Measurements from ENCODE around the gene FBN2.

Gene FBN2

DNA sequence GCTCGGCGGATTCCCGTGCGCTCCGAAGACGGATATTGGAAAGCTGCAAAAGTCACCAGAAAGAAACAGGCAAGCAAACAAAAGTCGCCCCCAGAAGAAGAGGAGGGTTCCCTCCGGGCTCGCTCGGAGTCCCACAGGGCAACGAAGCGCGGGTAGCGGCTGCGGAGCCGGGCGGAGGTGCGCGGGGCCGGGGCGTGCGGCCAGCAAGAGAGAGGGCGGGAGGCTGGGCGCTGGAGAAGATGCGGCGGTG is at the start of gene FBN2:
TSS of gene FBN2 (minus strand) at position 246 of the 250 bp plus-strand sequence. CDS start 642 bp downstream, outside the sequence.
- Mint-ChIP-seq H3K4me3 (no peak within 1 kb of the TSS), H3K36me3 (ENCODE audit: low read depth) (no peaks in the 10 kb centered on the region), H3K4me1 (ENCODE audit: low read depth) (no peaks in the 10 kb centered on the region), H3K9me3 (peaks cover 2% of the 10 kb centered on the region), H3K27me3 (peaks cover 47% of the 10 kb centered on the region), H3K27ac (no peak within 1 kb of the TSS)
- no peak for DNase-seq

DNA sequence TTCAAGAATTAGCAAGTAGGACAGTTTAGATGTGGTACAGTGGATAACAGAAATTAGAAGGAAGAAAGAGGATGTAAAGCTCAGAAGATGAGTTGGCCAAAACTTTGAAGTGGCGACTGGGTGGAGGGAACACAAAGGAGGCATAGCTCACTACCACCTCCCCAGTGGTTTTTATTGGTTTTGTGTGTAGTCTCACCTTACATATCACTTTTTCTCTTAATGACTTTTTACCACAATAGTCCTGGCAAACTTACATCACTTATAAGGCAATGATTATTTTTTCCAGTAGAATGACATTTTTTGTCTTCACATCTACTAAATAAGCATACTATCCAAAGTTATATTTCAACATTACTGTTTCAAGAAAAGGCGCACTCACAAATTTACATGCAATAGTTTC is 49.2 kb upstream of the FBN2 start:
- H3K4me1 Mint-ChIP-seq (ENCODE audit: low read depth) = no peaks in the 10 kb centered on the region
- no peak for DNase-seq
- peaks cover 10% of the 10 kb centered on the region for H3K9me3 Mint-ChIP-seq
- no peak overlapping the region for H3K27ac Mint-ChIP-seq
- H3K36me3 Mint-ChIP-seq (ENCODE audit: low read depth) = no peaks in the 10 kb centered on the region
- H3K4me3 Mint-ChIP-seq = no peak overlapping the region
- no peaks in the 10 kb centered on the region for H3K27me3 Mint-ChIP-seq

- H3K36me3 Mint-ChIP-seq (ENCODE audit: low read depth) = no peaks in the 10 kb centered on the region
- no peaks in the 10 kb centered on the region for H3K4me1 Mint-ChIP-seq (ENCODE audit: low read depth)
- no peak overlapping the region for H3K27ac Mint-ChIP-seq
- H3K9me3 Mint-ChIP-seq = peaks cover 10% of the 10 kb centered on the region
- no peak for DNase-seq
- no peak overlapping the region for H3K4me3 Mint-ChIP-seq
- no peaks in the 10 kb centered on the region for H3K27me3 Mint-ChIP-seq
Measured at GRCh38 chr5:128586848-128587247, 48.8 kb upstream of the FBN2 start.

- H3K4me3 Mint-ChIP-seq = no peak overlapping the region
- H3K4me1 Mint-ChIP-seq (ENCODE audit: low read depth) = no peaks in the 10 kb centered on the region
- H3K36me3 Mint-ChIP-seq (ENCODE audit: low read depth) = no peaks in the 10 kb centered on the region
- H3K27me3 Mint-ChIP-seq = no peaks in the 10 kb centered on the region
- peaks cover 11% of the 10 kb centered on the region for H3K9me3 Mint-ChIP-seq
- DNase-seq = no peak
- H3K27ac Mint-ChIP-seq = no peak overlapping the region
Measured at GRCh38 chr5:128579639-128580038, 41.6 kb upstream of the FBN2 start.

DNA sequence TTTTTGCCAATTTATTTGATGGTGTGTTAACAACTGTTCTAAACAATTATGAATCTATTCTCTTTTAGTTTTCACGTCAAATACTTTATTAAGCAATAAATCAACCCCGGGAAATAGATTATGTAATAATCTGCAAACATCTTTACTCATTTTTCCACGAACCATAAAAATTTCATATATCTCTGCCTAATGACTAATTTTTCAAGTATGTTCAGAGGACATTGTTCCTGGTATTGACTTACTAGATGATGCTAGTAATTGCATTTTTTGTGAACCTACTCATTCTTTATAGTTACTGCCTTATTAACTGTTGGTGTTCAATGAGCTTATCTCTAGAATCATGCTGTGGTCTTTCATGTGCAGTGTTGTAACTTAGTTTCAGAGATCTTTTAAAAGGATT is 41.0 kb upstream of the FBN2 start:
- no peaks in the 10 kb centered on the region for H3K36me3 Mint-ChIP-seq (ENCODE audit: low read depth)
- no peak overlapping the region for H3K4me3 Mint-ChIP-seq
- no peaks in the 10 kb centered on the region for H3K4me1 Mint-ChIP-seq (ENCODE audit: low read depth)
- H3K27ac Mint-ChIP-seq = no peak overlapping the region
- no peak for DNase-seq
- peaks cover 10% of the 10 kb centered on the region for H3K9me3 Mint-ChIP-seq
- no peaks in the 10 kb centered on the region for H3K27me3 Mint-ChIP-seq

GRCh38 chr5:128574041-128574440 is 36.0 kb upstream of the FBN2 start:
- no peak for DNase-seq
- no peak overlapping the region for H3K27ac Mint-ChIP-seq
- H3K36me3 Mint-ChIP-seq (ENCODE audit: low read depth) = no peaks in the 10 kb centered on the region
- H3K9me3 Mint-ChIP-seq = peaks cover 3% of the 10 kb centered on the region
- H3K27me3 Mint-ChIP-seq = no peaks in the 10 kb centered on the region
- no peak overlapping the region for H3K4me3 Mint-ChIP-seq
- no peaks in the 10 kb centered on the region for H3K4me1 Mint-ChIP-seq (ENCODE audit: low read depth)

- H3K27me3 Mint-ChIP-seq = no peaks in the 10 kb centered on the region
- H3K9me3 Mint-ChIP-seq = peaks cover 3% of the 10 kb centered on the region
- H3K27ac Mint-ChIP-seq = no peak overlapping the region
- no peak for DNase-seq
- H3K4me3 Mint-ChIP-seq = no peak overlapping the region
- no peaks in the 10 kb centered on the region for H3K4me1 Mint-ChIP-seq (ENCODE audit: low read depth)
- H3K36me3 Mint-ChIP-seq (ENCODE audit: low read depth) = no peaks in the 10 kb centered on the region
Measured at GRCh38 chr5:128572930-128573319, 34.9 kb upstream of the FBN2 start.

GRCh38 chr5:128572051-128572929 is 34.2 kb upstream of the FBN2 start:
- H3K4me3 Mint-ChIP-seq = no peak overlapping the region
- peaks cover 6% of the 10 kb centered on the region for H3K9me3 Mint-ChIP-seq
- no peaks in the 10 kb centered on the region for H3K4me1 Mint-ChIP-seq (ENCODE audit: low read depth)
- H3K27ac Mint-ChIP-seq = no peak overlapping the region
- no peaks in the 10 kb centered on the region for H3K36me3 Mint-ChIP-seq (ENCODE audit: low read depth)
- DNase-seq = no peak
- H3K27me3 Mint-ChIP-seq = no peaks in the 10 kb centered on the region

GRCh38 chr5:128566178-128566577 is 28.1 kb upstream of the FBN2 start:
- Mint-ChIP-seq H3K27ac (no peak overlapping the region), H3K36me3 (ENCODE audit: low read depth) (no peaks in the 10 kb centered on the region), H3K4me3 (no peak overlapping the region)

DNA sequence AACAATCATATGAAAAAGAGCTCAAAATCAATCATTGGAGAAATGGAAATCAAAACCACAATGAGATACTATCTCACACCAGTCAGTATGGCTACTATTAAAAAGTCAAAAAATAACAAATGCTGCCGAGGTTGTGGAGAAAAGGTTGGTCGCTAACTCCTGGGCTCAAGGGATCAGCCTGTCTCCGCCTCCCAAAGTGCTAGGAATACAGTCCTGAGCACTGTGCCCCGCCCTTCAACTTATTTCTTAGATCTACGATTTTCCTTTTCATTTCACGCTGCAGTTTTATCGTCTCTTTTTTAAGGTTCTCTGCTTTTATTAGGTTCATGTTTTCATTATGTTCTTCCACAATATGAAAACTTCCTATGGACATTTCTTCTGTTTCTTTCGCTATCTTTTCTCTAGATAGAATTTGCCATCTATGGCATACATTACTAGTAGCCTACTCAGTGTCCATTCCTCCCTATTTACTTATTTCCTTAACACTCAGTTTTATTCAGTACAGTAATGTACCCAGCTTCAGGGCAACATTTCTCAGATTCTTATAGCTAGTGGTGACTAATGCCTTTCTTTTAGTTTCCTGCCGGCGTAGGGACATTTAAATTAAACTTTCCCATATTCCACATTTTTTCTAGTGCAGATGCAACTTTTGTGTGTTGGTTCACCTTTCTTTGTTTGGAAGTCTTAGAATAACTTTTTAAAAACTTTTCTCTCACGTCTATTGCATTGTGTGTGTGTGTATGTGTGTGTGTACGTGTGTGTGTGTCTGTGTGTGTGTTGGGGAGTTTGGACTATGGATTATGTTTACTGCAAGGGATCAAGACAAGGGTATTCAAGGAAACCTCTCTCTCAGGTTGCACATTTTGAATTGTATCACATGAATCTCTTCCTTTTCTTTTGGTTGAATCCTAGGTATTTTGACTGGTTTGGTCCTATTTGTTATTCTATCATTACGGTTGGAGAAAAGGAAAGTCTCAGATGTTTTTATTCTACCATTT is 21.6 kb upstream of the FBN2 start:
- no peak for DNase-seq
- Mint-ChIP-seq H3K36me3 (ENCODE audit: low read depth) (no peaks in the 10 kb centered on the region), H3K27ac (no peak overlapping the region), H3K4me3 (no peak overlapping the region), H3K9me3 (peaks cover 4% of the 10 kb centered on the region), H3K4me1 (ENCODE audit: low read depth) (no peaks in the 10 kb centered on the region), H3K27me3 (no peaks in the 10 kb centered on the region)

More at GRCh38 chr5:128566178-128566577, 28.1 kb upstream of the FBN2 start:
- Mint-ChIP-seq H3K4me1 (ENCODE audit: low read depth) (no peaks in the 10 kb centered on the region), H3K9me3 (peaks cover 2% of the 10 kb centered on the region), H3K27me3 (no peaks in the 10 kb centered on the region)
- DNase-seq = no peak

GRCh38 chr5:128553747-128554146 is 15.7 kb upstream of the FBN2 start:
- Mint-ChIP-seq H3K27ac (no peak overlapping the region), H3K9me3 (peaks cover 17% of the 10 kb centered on the region), H3K4me1 (ENCODE audit: low read depth) (no peaks in the 10 kb centered on the region)

DNA sequence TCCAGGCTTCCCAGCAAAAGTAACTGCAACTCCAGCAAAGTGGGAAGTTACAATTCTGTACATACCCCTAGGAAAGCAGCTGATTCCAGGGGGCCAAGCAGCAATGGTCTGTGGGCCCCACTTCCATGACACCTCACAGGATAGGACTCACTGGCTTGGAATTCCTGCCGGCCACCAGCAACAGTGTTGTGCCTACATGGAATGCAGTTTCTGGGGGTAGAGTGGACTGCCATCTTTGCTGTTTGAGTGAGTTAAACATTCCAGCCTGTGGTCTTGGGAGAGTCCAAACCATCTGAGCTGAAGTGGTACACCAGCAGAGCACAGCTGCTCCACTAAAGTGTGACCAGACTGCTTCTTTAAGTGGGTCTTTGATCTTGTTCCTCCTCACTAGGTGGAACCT is 13.4 kb upstream of the FBN2 start:
- Mint-ChIP-seq H3K4me1 (ENCODE audit: low read depth) (no peaks in the 10 kb centered on the region), H3K27ac (no peak overlapping the region), H3K4me3 (no peak overlapping the region), H3K27me3 (no peaks in the 10 kb centered on the region), H3K36me3 (ENCODE audit: low read depth) (no peaks in the 10 kb centered on the region), H3K9me3 (peaks cover 14% of the 10 kb centered on the region)
- no peak for DNase-seq

More at GRCh38 chr5:128553747-128554146, 15.7 kb upstream of the FBN2 start:
- H3K36me3 Mint-ChIP-seq (ENCODE audit: low read depth) = no peaks in the 10 kb centered on the region
- no peak overlapping the region for H3K4me3 Mint-ChIP-seq
- no peak for DNase-seq
- no peaks in the 10 kb centered on the region for H3K27me3 Mint-ChIP-seq

GRCh38 chr5:128549496-128549895 is 11.5 kb upstream of the FBN2 start:
- Mint-ChIP-seq H3K4me1 (ENCODE audit: low read depth) (no peaks in the 10 kb centered on the region), H3K4me3 (no peak overlapping the region), H3K36me3 (ENCODE audit: low read depth) (no peaks in the 10 kb centered on the region), H3K27ac (no peak overlapping the region), H3K9me3 (peaks cover 14% of the 10 kb centered on the region), H3K27me3 (peaks cover 3% of the 10 kb centered on the region)
- DNase-seq = no peak

GRCh38 chr5:128546658-128547281 is 8.7 kb upstream of the FBN2 start:
- peaks cover 8% of the 10 kb centered on the region for H3K9me3 Mint-ChIP-seq

More at GRCh38 chr5:128546658-128547281, 8.7 kb upstream of the FBN2 start:
- no peak for DNase-seq
- H3K27ac Mint-ChIP-seq = no peak overlapping the region
- no peaks in the 10 kb centered on the region for H3K4me1 Mint-ChIP-seq (ENCODE audit: low read depth)
- no peak overlapping the region for H3K4me3 Mint-ChIP-seq
- H3K27me3 Mint-ChIP-seq = peaks cover 3% of the 10 kb centered on the region
- H3K36me3 Mint-ChIP-seq (ENCODE audit: low read depth) = no peaks in the 10 kb centered on the region
